Activated CD8-positive, alpha-beta memory T cell treated with anti-CD3 and anti-CD28 coated beads for 1 hour (primary cell): ENCODE data around the gene SMTN.
A peak's percentile ranks its signal among the peaks of the same experiment; 100 is the strongest.
"Not testable (repeated sequence)": the region's sequence is repeated elsewhere in the genome, so short reads cannot be mapped to it uniquely, and the experiment has no call there.

Source experiments
- DNase-seq, 2 donors: peaks; one replicate each; pipeline ENCODE4 v3.0.0-alpha.2; 2020; ENCODE audit warnings: low read depth in 1 of 2; ENCODE audit errors: extremely low read depth in 1 of 2

Gene SMTN

DNA sequence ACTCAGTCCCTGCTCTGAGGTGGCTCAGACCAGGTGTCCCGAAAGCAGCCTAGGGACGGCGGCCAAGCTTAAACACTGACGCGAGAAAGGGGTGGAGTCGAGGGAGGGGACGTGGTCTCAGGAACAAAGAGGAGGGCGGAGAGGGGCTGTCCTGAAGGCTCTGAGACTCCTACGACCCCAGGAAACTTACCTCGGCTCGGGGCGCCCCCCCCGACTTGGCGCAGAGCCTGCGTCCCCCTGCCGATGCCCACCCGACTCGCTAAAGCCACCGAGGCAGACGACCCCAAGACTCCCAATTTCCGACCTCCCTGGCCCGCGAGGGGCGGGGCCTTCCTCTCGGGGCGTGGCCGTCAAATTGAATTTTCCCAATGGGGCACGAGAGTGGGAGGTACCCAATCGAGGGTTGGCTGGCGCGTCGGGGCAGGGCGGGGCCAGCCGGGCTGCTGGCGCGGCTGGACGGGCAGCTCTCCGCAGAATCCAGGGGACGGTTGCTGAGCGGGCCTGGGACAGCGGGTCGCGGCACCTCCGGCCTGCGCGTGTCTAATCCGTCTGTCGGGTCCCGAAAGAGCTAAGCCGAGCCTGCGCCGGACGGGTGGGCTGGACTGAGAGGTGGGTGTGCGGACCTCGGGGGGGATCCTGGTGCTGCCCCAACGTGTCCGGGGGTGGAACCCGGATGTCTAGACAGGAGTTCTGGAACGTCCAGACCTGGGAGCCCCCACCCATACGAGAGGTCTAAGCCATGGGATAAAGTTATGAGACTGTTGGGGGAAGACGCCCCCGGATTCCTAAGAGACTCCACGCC, at the start of gene SMTN:
TSS of gene SMTN (plus strand) at position 471 of the 802 bp plus-strand sequence. CDS start 1,941 bp downstream, outside the sequence.
- peak; percentile 57 to 83 for DNase-seq

GRCh38 chr22:31036671-31037550, 44.2 kb upstream of the SMTN start:
- no peak for DNase-seq

DNA sequence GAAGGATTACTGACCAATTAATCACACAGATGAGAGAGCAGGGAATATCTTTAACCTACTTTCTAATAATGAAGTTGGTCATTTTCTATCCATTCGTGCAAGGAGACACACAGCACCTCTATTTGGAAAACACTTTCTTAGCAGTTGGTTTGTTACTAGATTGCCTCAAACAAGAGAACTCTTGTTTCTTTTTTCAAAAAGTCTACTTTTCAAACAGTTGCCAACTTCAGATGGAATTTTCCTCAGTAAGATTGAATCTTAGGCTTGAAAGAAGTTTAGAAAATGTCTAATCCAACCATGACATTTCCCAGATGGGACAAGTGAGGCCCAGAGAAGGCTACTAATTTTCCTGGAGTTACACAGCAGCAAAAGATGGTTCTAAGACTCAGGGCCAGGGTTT, 42.4 kb upstream of the SMTN start:
- no peak for DNase-seq

- no peak for DNase-seq
These were observed 41.7 kb upstream of the SMTN start for GRCh38 chr22:31039393-31039792.

GRCh38 chr22:31040542-31041398, 40.3 kb upstream of the SMTN start:
- no peak for DNase-seq

DNA sequence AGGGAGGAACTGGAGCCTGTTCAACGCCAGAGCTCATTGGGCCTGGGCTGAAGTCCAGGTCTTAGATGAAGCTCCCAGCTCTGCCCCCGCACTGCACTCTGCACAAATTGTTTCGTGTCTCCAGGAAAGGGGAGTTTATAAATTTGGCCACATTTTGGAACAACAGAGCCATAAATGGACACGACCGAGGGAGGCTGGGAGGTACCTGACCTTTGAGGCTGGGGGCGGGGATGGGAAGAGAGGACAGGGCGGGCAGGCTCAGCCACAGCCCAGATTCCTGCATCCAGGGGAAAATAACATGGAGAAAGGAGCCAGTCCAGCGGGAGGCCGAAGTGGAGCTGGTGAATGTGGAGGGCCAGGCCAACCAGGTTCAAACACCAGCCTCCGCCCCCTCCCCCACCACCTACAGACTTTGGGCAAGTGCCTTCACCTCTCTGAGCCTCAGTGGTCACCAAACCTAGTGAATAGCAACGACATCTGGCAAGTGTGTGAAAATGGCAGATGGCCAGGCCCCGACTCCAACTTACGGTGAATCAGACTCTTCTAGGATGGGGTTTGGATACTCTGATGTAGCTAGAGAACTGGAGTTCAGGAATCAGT, 36.8 kb upstream of the SMTN start:
- DNase-seq = no peak

DNA sequence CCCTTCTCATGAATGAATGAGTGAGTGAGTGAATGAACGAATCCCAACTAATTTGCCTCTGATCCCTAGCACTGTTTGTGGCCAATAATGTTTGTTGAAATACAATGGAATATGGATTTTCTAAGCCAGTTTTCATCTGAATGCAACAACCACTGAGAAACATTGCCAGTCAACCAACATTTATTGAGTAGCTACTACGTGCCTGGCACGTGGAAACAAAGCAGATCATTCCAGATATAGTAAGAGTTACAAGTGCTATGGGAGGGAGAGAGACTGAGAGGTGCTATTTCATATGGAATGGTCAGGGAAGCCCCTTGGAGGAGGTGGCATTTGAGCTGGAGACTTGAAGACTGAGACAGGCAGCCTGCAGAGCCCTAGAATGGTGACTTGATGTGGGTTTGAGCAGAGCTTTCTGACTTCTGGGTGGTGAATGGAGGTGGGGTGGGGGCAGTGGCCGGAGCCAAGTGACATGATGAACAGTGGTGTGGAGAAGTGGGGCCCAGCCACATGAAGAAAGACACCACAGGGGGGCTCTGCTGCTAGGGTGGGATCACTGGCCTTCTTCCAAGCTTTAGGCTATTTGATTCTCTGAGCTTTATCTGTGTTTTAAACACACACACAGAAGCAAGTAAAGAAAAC, 35.1 kb upstream of the SMTN start:
- DNase-seq = no peak

DNA sequence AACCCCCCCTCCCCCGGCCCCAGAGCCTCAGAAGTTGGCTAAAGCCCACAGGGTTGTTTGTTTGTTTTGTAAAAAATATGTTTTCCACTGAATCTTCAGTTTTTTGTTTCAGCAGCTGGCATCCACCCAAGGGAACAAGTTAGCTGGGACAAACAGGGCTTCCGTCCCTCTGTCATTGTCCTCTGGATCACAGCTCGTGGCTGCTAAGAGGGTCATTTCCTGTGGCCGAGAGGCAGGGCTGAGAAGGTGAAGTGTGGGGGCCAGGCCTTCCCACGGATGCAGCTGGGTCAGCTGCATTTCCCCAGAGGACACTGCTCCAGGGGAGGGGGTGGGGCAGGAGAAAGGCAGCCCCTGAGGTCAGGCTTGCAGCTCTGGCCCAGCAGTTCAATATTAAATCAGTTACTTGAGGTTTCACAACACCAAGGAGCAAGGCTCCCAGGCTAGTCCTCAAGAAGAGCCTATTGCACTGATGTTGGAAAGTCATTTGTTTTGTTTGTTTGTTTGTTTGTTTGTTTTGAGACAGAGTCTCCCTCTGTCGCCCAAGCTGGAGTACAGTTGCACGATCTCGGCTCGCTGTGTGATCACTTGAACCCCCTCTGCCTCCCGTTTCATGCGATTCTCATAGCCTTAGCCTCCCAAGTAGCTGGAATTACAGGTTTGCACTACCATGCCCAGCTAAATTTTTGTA, 34.4 kb upstream of the SMTN start:
- DNase-seq = no peak

- no peak for DNase-seq
These were observed 32.5 kb upstream of the SMTN start for GRCh38 chr22:31048570-31048969.

GRCh38 chr22:31049815-31050420, 31.2 kb upstream of the SMTN start:
- no peak for DNase-seq

DNA sequence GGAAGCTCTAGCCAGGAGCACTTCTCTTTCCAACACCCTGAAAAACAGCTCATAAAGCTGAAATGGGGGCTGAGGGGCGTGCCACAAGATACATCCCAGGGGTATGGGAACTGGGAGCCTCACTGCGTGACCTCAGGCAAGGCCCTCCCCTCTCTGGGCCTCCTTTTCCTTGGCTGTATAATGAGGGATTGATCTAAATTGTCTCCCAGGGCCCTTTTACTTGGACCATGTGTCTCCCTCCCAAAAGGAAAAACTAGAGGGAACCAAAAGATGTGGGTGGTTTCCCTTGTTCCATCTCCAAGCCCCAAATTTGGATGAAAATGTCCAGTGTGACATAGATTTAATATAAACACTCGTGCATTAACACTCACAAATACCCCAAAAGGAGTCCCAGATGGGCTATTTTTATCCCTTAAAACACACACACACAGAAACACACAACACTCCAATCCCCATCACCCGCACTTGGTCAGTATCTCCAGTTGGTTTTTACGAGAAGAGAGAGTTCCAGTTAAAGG, 25.9 kb upstream of the SMTN start:
- no peak for DNase-seq

DNA sequence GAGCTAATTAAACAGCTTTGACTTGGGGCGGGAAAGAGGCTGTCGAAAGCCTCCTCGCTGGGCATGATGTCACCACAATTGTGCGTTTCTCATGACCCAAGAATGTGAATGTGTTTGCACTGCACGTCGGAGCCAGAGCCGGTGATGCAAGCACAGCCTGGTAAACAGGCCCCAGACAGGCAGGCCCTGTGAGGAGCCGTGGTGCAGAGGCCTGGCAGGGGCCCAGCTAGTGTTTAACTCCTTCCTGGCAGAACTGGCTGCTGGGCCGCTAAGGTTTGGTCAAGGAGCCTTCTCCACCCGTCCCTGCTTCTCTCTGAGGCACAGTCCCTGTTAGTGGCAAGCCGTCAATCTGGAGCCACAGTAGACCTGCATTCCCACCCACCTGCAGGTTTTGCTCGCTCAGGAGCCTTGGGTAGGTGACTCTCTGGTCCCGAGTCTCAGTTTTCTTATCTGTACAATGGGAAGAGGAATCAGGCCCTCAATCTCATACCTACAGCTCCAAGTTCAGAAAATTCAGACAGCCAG, 25.4 kb upstream of the SMTN start:
- DNase-seq = no peak

GRCh38 chr22:31056986-31057599, 24.0 kb upstream of the SMTN start:
- no peak for DNase-seq

DNA sequence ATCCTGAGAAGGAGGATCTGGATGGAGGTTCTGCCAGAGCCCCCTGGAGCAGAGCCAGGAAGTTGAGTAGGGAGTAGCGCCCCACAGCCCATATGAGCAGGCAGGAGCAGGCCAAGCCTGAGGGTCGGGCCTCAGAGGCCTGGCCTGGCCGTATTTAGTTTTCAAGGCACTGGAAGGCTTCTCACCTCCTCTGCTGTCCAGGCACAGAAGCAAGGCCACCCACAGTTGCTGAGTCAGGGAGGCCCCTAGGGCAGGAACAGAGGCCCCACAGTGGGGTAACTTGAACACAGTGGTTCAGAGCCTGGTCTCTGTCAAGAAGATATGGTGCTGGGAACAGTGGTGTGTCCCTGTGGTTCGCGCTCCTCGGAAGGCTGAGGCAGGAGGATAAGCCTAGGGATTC, 21.5 kb upstream of the SMTN start:
- not testable (repeated sequence) for DNase-seq

DNA sequence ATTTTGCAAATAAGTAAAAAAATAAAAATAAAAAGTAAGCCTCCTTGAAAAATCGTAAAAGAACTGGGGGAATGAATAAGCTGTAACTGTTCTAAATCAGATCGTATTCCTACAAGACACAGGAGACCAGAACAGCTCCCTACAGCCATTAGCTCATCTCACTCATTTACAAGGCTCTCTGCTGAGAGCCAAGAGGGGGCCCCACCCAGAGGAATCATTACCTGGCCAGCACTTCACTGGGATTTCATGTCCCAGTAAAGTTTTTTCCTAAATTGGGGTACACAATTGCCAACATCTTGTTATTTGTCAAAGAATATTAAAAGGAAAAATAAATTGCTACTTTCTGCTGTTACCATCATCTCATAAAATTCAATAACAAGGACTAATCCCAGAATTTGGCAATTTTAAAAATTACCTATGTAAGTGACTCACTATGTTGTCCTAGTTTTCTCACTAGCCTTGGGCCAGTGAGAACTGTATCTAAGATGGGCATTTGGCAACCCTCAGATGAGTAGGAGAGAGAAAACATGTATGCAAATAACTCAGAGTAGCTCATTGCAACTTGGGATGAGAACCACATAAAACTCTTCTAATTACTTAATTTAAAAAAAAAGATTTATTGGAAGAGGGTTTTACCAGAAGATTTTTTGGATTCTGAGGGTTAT, 18.4 kb upstream of the SMTN start:
- no peak for DNase-seq

- no peak for DNase-seq
These were observed 16.7 kb upstream of the SMTN start for GRCh38 chr22:31064369-31064768.

GRCh38 chr22:31068970-31069369, 12.1 kb upstream of the SMTN start:
- DNase-seq = no peak
